HG03095 (cell line): ENCODE data around the gene ELP4.

Experiments used
- ATAC-seq: cut with Tn5 transposase; IDR thresholded peaks from one replicate; pipeline ENCODE4 v1.9.1; 2021; ENCODE audit warnings: moderate library complexity; ENCODE audit not compliant: unreplicated experiment

Gene ELP4

GRCh38 chr11:31798057-31798553 lies 288.5 kb downstream of the ELP4 start:
- ATAC-seq, result no peak

GRCh38 chr11:31798554-31799434 lies 289.2 kb downstream of the ELP4 start:
- ATAC-seq, result peak; percentile 77

- no peak for ATAC-seq
Observed at GRCh38 chr11:31799435-31800397, 290.1 kb downstream of the ELP4 start.

GRCh38 chr11:31800398-31801265 lies 291.1 kb downstream of the ELP4 start:
- no peak for ATAC-seq

- ATAC-seq, result no peak
Observed at GRCh38 chr11:31801298-31801702, 291.7 kb downstream of the ELP4 start.

GRCh38 chr11:31802000-31802551 lies 292.5 kb downstream of the ELP4 start:
- no peak for ATAC-seq

- ATAC-seq, result no peak
Observed at GRCh38 chr11:31802609-31802989, 293.0 kb downstream of the ELP4 start.

- ATAC-seq, result no peak
Observed at GRCh38 chr11:31802990-31803812, 293.6 kb downstream of the ELP4 start.

- ATAC-seq, result no peak
Observed at GRCh38 chr11:31803813-31804311, 294.3 kb downstream of the ELP4 start.

- ATAC-seq, result no peak
Observed at GRCh38 chr11:31804312-31805036, 294.9 kb downstream of the ELP4 start.

GRCh38 chr11:31805037-31805628 lies 295.6 kb downstream of the ELP4 start:
- ATAC-seq, result no peak

GRCh38 chr11:31805629-31806185 lies 296.1 kb downstream of the ELP4 start:
- ATAC-seq, result no peak

- no peak for ATAC-seq
Observed at GRCh38 chr11:31806186-31806927, 296.8 kb downstream of the ELP4 start.

- ATAC-seq, result no peak
Observed at GRCh38 chr11:31806928-31807798, 297.6 kb downstream of the ELP4 start.

GRCh38 chr11:31807799-31808667 lies 298.5 kb downstream of the ELP4 start:
- ATAC-seq, result no peak
